Breast epithelium (tissue), 3 donors: ENCODE data around the gene TMEM139.

ENCODE experiments used
- POLR2A ChIP-seq: fragments of 450-650 bp; IDR thresholded peaks from one replicate; pipeline ENCODE4 v1.6.1; 2016; ENCODE audit warnings: antibody characterized with exemption, mild to moderate bottlenecking, moderate library complexity
- POLR2AphosphoS5 ChIP-seq, 3 donors: sonication (generic); formaldehyde crosslinking; IDR thresholded peaks; one replicate each; pipeline ENCODE4 v1.6.1; 2017; ENCODE audit warnings: antibody characterized with exemption in 3 of 3
- TF ChIP-seq, protein P1 (sequence below), 3 donors: fragments of 450-650 bp; IDR thresholded peaks; one replicate each; pipeline ENCODE4 v1.5.1; 2016 to 2017; ENCODE audit warnings: antibody characterized with exemption in 3 of 3, mild to moderate bottlenecking in 3 of 3, moderate library complexity in 3 of 3

DNA sequence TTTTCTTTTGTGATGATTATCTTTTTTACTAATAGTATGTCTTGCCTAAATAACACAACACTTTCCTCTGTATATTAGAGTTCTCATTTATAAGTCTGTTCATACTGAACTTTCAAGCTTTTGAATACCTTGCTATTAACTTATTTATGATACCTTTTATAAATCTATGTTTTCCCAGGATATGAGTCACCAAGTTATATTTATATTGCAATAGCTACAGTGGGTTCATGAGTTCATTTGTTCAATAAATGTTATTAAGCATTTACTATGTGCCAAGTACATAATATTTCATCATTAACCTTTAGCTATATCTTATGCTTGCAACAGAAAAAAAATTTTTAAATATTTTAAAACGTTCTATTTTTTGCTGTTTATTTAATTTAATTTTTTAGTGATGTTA lies 49.5 kb downstream of the TMEM139 start:
- TF ChIP-seq, protein P1, sequence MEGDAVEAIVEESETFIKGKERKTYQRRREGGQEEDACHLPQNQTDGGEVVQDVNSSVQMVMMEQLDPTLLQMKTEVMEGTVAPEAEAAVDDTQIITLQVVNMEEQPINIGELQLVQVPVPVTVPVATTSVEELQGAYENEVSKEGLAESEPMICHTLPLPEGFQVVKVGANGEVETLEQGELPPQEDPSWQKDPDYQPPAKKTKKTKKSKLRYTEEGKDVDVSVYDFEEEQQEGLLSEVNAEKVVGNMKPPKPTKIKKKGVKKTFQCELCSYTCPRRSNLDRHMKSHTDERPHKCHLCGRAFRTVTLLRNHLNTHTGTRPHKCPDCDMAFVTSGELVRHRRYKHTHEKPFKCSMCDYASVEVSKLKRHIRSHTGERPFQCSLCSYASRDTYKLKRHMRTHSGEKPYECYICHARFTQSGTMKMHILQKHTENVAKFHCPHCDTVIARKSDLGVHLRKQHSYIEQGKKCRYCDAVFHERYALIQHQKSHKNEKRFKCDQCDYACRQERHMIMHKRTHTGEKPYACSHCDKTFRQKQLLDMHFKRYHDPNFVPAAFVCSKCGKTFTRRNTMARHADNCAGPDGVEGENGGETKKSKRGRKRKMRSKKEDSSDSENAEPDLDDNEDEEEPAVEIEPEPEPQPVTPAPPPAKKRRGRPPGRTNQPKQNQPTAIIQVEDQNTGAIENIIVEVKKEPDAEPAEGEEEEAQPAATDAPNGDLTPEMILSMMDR (IDR thresholded peaks at IDR 0.05) = no peak
- TF ChIP-seq POLR2A = no peak
- TF ChIP-seq POLR2AphosphoS5 (IDR thresholded peaks at IDR 0.05) = no peak
